ENCODE measurements around the gene SRGN.

SRGN gene

DNA sequence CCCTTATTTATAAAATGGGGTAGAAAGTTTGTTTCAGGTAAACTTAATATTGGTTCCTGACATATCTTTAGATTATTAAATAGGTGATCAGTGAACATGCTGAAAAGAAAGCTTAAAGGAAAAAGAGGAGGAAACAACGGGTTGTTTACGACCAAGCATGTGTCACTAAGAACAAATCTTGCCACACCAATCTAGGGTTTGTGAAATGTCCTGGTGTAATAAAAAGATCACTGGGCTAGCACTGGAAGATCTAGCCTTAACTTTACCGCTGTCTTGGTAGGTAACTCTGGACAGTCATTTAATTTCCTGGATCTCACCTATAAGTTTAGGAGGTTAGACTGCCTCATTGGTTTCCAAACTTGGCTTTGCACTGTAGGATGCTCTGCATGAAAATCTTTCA is 55.1 kb downstream of the SRGN start:
- DNase-seq = no peak

DNA sequence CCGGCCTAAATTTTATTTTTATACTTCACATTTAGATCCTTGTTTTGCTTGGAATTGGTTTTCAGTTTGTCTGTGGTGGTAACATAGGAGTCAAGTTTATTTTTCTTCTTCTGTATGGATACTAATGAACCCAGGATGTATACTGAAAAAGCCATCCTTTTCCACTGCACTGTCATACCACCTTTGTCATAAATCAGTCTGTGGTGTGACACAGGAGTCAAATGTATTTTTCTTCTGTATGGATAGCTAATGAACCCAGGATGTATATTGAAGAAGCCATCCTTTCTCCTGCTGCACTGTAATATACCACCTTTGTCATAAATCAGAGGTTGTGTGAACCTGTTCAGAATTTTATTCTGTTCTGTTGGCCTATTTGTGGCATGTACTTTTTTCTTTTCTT is 57.4 kb downstream of the SRGN start:
- DNase-seq = no peak

GRCh38 chr10:69145864-69146263 is 58.0 kb downstream of the SRGN start:
- DNase-seq = no peak

DNA sequence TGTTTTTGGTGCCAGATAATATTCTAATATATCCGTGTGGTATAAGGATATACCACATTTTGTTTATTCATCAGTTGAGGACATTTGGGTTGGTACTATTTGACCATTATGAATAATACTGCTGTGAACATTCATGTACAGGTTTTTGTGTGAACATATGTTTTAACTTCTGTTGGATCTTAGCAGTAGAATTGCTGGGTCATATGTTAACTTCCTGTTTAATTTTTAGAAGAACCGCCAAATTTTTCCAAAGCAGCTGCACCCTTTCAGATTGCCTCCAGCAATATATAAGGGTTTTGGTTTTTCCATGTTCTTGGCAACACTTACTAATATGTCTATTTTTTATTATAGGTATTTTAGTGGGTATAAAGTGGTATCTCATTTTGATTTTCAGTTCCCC is 58.9 kb downstream of the SRGN start:
- DNase-seq = no peak

- DNase-seq = no peak
These were observed 64.1 kb downstream of the SRGN start for GRCh38 chr10:69151984-69152383.

GRCh38 chr10:69153227-69153626 is 65.3 kb downstream of the SRGN start:
- DNase-seq = no peak

All from fibroblast of skin of abdomen (primary cell).